Mucosa of rectum (tissue), 2 donors: ENCODE measurements around the gene GRM4.

Source experiments
- H3K27ac ChIP-seq, 2 donors: one replicate each; pipeline ENCODE4 v1.7.0; 2013; ENCODE audit warnings: inconsistent platforms in 2 of 2, low read depth in 2 of 2, low read length in 2 of 2
- H3K27me3 ChIP-seq, 2 donors: one replicate each; pipeline ENCODE4 v1.7.0; 2013; ENCODE audit warnings: low read length in 2 of 2; ENCODE audit not compliant: control insufficient read depth in 2 of 2, insufficient read depth in 2 of 2
- H3K36me3 ChIP-seq, 2 donors: one replicate each; pipeline ENCODE4 v1.7.0; 2013; ENCODE audit warnings: low read length in 2 of 2; ENCODE audit not compliant: control insufficient read depth in 2 of 2, insufficient read depth in 2 of 2
- H3K4me1 ChIP-seq, 2 donors: one replicate each; pipeline ENCODE4 v1.7.0; 2013; ENCODE audit warnings: low read length in 2 of 2, mild to moderate bottlenecking in 1 of 2; ENCODE audit not compliant: control insufficient read depth in 2 of 2, insufficient read depth in 2 of 2
- H3K4me3 ChIP-seq, 2 donors: one replicate each; pipeline ENCODE4 v1.7.0; 2013; ENCODE audit warnings: low read length in 2 of 2
- H3K9ac ChIP-seq, 2 donors: one replicate each; pipeline ENCODE4 v1.7.0; 2013; ENCODE audit warnings: low read length in 2 of 2, low read depth in 1 of 2, mild to moderate bottlenecking in 1 of 2
- H3K9me3 ChIP-seq, 2 donors: one replicate each; pipeline ENCODE4 v1.7.0; 2013; ENCODE audit warnings: low read length in 2 of 2; ENCODE audit not compliant: control insufficient read depth in 2 of 2
- donor health status: healthy.
- donor health status: Normal muscosa, but diverticular disease.

GRM4 gene

DNA sequence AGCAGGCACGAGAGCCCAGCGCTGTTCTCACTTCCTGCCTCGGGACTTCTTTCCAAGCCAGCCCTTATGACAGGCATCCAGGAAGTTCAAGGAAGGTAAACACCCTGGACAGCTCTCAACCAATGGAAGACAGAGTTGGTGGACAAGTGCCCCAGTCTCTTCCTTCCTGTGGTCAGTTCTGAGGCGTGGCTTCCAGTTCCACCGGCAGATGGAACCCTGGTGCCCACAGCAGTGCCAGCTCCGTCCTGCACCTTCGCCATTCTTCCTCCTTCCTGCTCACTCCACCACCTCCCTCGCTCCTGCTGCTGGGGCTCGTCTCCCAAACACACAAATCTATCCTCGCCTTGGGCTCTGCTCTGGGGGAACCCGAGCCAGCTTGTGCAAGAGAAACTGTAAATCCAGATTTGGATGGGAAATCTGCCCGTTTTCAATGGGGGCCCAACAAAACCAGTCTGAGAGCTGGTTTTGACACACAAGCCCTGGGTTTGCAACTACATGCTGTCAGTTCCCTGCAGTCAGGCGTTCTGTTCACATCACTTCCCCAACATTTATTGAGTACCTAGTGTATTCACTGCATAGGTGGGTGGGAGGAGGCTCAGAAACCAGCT, 162.7 kb downstream of the GRM4 start:
- H3K4me3 ChIP-seq = peak overlapping the region; percentile 37 to 63
- H3K9ac ChIP-seq = peak overlapping the region in 1 of 2 donors; percentile 37
- no peaks in the 10 kb centered on the region for H3K9me3 ChIP-seq

GRCh38 chr6:33981861-33982260, 164.0 kb downstream of the GRM4 start:
- Histone ChIP-seq H3K27me3 (peaks cover 0 to under 1% of the 10 kb centered on the region in 2 donors), H3K36me3 (no peaks in the 10 kb centered on the region), H3K4me3 (no peak overlapping the region), H3K27ac (peak overlapping the region; percentile 19 to 43), H3K9me3 (no peaks in the 10 kb centered on the region), H3K4me1 (peaks cover 30 to 53% of the 10 kb centered on the region in 2 donors), H3K9ac (no peak overlapping the region)

More for the DNA sequence above, 162.7 kb downstream of the GRM4 start:
- Histone ChIP-seq H3K4me1 (peaks cover 30 to 57% of the 10 kb centered on the region in 2 donors), H3K27me3 (no peaks in the 10 kb centered on the region), H3K36me3 (no peaks in the 10 kb centered on the region), H3K27ac (peak overlapping the region; percentile 75 to 78)

DNA sequence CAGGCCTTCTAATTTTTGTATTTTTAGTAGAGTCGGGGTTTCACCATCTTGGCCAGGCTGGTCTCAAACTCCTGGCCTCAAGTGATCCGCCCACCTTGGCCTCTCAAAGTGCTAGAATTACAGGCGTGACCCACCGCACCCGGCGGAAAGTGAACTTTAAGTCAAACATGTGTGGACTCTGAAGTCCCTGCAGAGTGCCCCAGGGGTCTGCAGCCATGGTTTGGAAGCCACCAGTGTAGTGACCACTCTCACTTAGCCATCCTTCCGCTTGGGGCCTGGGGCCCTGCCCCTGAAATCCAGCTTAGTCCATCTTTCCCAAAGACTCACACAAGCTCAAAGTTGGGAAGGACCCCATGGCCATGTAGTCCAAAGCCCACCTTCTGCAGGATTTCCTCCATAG, 164.5 kb downstream of the GRM4 start:
- Histone ChIP-seq H3K4me1 (peaks cover 30 to 58% of the 10 kb centered on the region in 2 donors), H3K27me3 (peaks cover 0 to 3% of the 10 kb centered on the region in 2 donors)

DNA sequence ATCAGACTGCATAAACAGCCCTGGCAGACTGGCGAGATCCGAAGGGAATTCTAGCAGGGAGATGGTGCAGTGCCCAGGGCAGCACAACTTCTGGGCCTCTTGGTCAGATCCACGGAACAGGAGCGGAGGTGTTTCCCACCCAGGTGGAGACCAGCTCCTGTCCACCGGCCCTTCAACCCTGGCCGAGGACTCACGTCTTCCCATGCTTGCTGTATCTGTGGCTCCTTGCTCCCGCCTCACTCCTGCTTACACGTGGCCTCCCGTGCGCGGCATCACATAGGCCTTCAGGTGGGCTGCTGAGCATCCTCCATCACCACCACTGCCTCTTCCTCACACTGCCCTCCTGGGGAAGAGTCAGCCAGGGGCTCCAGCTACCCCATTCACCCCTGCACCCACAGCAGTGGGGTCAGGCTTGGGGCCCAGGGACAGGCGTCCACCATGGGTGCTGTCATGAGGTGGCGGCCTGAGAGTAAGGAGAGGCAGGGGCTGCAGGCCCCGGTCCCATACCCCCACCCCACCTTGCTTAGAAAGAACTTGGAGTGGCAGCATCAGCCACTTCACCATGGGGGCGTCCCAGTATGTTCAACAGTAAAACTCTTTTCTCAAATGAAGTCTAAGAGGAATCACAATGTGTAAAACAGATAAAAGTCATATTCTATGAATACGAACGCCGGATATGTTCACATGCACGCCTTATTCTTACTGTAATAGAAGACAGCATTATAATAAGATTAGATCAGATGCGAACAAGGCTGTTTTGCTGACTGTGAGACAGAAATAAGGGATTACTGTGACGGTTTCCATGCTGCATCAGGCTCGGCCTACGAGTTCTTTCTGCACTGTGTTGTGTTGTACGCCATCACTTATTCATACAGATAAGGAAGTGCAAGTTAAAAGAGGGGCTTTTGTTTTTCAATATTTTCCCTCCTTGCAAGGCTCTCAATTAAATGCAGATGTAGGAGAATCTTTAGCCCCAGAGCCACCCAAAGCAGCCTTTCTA, 165.4 kb downstream of the GRM4 start:
- H3K36me3 ChIP-seq = no peaks in the 10 kb centered on the region
- no peaks in the 10 kb centered on the region for H3K9me3 ChIP-seq
- H3K4me1 ChIP-seq = peaks cover 33 to 61% of the 10 kb centered on the region in 2 donors
- H3K27me3 ChIP-seq = peaks cover 0 to 7% of the 10 kb centered on the region in 2 donors
- H3K27ac ChIP-seq = peak overlapping the region; percentile 43 to 53
- H3K4me3 ChIP-seq = no peak overlapping the region
- H3K9ac ChIP-seq = peak overlapping the region; percentile 8 to 24

More for the DNA sequence above, 164.5 kb downstream of the GRM4 start:
- H3K27ac ChIP-seq = peak overlapping the region; percentile 19 to 43
- H3K9me3 ChIP-seq = no peaks in the 10 kb centered on the region
- H3K4me3 ChIP-seq = no peak overlapping the region
- H3K36me3 ChIP-seq = no peaks in the 10 kb centered on the region
- H3K9ac ChIP-seq = no peak overlapping the region

- peaks cover 0 to 7% of the 10 kb centered on the region in 2 donors for H3K27me3 ChIP-seq
Measured at GRCh38 chr6:33979750-33980149, 166.1 kb downstream of the GRM4 start.

GRCh38 chr6:33978412-33979150, 167.3 kb downstream of the GRM4 start:
- Histone ChIP-seq H3K4me1 (peaks cover 26 to 53% of the 10 kb centered on the region in 2 donors), H3K4me3 (no peak overlapping the region), H3K9me3 (no peaks in the 10 kb centered on the region), H3K36me3 (no peaks in the 10 kb centered on the region), H3K9ac (peak overlapping the region in 1 of 2 donors; percentile 46), H3K27ac (peak overlapping the region in 1 of 2 donors; percentile 52), H3K27me3 (peaks cover 0 to 10% of the 10 kb centered on the region in 2 donors)

More at GRCh38 chr6:33979750-33980149, 166.1 kb downstream of the GRM4 start:
- H3K36me3 ChIP-seq = no peaks in the 10 kb centered on the region
- peak overlapping the region in 1 of 2 donors; percentile 53 for H3K27ac ChIP-seq
- peaks cover 31 to 61% of the 10 kb centered on the region in 2 donors for H3K4me1 ChIP-seq
- H3K4me3 ChIP-seq = no peak overlapping the region
- H3K9me3 ChIP-seq = no peaks in the 10 kb centered on the region
- peak overlapping the region in 1 of 2 donors; percentile 31 for H3K9ac ChIP-seq

DNA sequence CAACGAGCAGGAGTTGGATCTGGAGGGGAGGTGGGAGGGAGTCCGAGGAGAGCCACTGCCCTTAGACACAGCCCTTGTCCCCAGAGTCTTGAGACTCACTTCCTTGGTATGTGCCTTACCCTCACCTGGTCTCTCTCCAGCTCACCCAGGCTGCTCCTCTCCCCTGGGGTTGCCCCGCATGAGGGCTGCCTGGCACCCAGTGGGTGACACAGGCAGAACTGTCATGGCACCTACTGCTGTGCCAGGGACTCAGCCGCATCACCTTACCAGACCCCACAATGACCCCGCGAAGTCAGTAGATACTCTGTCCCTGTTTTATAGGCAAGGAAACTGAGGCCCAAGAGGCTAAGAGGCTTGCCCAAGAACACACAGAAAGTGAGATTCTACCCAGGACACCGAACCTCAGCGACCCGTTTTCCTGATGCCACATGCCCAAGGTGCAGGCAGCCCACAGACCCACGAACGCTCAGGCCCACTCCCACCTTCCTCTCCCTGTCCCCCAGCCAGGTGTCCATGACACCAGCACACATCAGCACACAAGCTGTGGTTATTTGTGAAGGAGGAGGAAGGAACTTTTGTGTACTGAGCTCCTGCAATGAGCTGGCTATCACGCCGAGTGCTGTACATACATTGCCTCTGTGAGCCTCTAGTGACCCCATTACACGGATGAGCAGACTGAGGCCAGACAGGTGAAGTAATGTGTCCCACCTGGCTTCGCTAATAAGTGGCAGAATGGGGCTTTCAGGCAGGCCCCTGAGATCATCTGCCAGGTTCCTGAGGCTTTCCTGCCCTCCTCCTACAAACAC, 168.1 kb downstream of the GRM4 start:
- no peaks in the 10 kb centered on the region for H3K36me3 ChIP-seq
- H3K27me3 ChIP-seq = peaks cover 0 to 10% of the 10 kb centered on the region in 2 donors
- peaks cover 19 to 47% of the 10 kb centered on the region in 2 donors for H3K4me1 ChIP-seq
- H3K27ac ChIP-seq = peak overlapping the region in 1 of 2 donors; percentile 52
- H3K9me3 ChIP-seq = no peaks in the 10 kb centered on the region
- no peak overlapping the region for H3K4me3 ChIP-seq
- peak overlapping the region in 1 of 2 donors; percentile 46 for H3K9ac ChIP-seq

DNA sequence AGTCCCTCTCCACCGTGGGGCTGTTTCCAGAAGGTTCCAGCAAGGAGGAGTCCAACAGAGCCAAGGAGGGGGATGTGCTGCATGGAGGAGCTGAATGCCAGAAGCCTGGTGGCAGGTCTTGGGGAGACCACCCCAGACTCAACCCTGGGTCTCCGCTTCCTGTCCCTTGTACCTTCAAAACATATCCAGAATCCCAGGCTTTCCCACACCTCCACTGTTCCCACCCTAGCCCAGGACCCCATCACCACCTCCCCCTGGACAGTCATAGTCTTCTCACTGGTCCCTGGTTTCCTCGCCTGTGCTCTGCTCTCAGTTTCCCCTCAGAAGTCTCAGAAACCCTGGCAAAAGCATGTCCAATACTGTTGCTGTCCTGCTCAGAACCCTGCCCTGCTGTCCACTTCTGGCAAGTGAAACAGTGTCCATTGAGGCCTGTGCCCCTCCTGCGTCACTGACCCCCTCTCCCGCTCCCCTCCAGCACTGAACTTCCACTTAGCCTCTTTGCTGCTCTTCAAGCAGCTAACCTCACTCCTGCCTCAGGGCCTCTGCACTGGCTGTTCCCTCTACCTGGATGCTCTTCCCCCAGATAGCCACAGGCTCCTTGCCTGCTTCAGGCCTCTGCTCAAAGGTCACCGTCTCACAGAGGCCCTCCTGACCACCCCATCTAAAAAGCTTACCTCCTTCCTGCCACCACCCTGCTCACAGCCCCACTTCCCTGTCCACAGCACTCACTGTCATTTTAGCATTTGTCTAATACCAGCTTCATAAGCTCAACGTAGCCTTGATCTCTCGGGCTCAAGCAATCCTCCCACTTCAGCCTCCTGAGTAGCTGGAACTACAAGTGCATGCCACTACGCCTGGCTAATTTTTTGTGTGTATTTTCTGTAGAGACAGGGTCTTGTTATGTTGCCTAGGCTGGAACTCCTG, 169.2 kb downstream of the GRM4 start:
- H3K9ac ChIP-seq = peak overlapping the region in 1 of 2 donors; percentile 69
- peak overlapping the region in 1 of 2 donors; percentile 37 for H3K4me3 ChIP-seq
- peak overlapping the region in 1 of 2 donors; percentile 70 for H3K27ac ChIP-seq
- H3K27me3 ChIP-seq = peaks cover 0 to 10% of the 10 kb centered on the region in 2 donors
- no peaks in the 10 kb centered on the region for H3K36me3 ChIP-seq
- H3K9me3 ChIP-seq = peaks cover 0 to 1% of the 10 kb centered on the region in 2 donors
- peaks cover 15 to 38% of the 10 kb centered on the region in 2 donors for H3K4me1 ChIP-seq
